AG04449 (cell line): Measurements from ENCODE around the gene ARHGAP26.

ENCODE experiments used
- CTCF ChIA-PET: fragments of 350-600 bp; formaldehyde crosslinking; extraction: SDS; loops from one replicate; lab custom pipeline; 2021; ENCODE audit warnings: antibody characterized with exemption; lab: Yijun Ruan, JAX
- POLR2A ChIA-PET: fragments of 400-600, 350-600 bp; formaldehyde crosslinking; extraction: SDS; loops from one replicate; lab custom pipeline; 2020; ENCODE audit warnings: antibody characterized with exemption, inconsistent platforms; lab: Yijun Ruan, JAX
- DNase-seq: peaks from one replicate; pipeline ENCODE4 v3.0.0-alpha.2; 2010; ENCODE audit warnings: low read depth, low spot score
- H3K4me3 ChIP-seq: 2 replicates; pipeline ENCODE4 v1.5.1; 2011; ENCODE audit warnings: low read depth, mild to moderate bottlenecking, control low read depth, low read length
- CTCF ChIP-seq: IDR thresholded peaks from one replicate; pipeline ENCODE4 v1.5.1; 2011; ENCODE audit warnings: mild to moderate bottlenecking, moderate library complexity, low read length, control low read depth, inconsistent platforms; ENCODE audit not compliant: insufficient read depth; ENCODE audit errors: missing control alignments

ARHGAP26 gene

GRCh38 chr5:142737179-142737578, 33.0 kb upstream of the ARHGAP26 start:
- H3K4me3 ChIP-seq = no peak overlapping the region
- ChIA-PET CTCF (interaction anchor here (1.1 to 8.0 kb wide), 4 partner anchors 10 to 130 kb away, joined by 3 to 87 read pairs (median 6); no protein-coding TSS in a partner anchor), POLR2A (no interaction called here)
- DNase-seq = no peak
- no peak for TF ChIP-seq CTCF

GRCh38 chr5:142740474-142741242, 29.5 kb upstream of the ARHGAP26 start:
- no peak overlapping the region for H3K4me3 ChIP-seq
- POLR2A ChIA-PET = no interaction called here
- no peak for DNase-seq
- no peak for TF ChIP-seq CTCF
- CTCF ChIA-PET = interaction anchor here (0.6 to 8.0 kb wide), 7 partner anchors 25 to 148 kb away, joined by 3 to 87 read pairs (median 4); partner anchors contain the start of gene ARHGAP26

GRCh38 chr5:142743592-142744441, 26.4 kb upstream of the ARHGAP26 start:
- ChIA-PET POLR2A (no interaction called here), CTCF (interaction anchor here (1.2 to 8.0 kb wide), 4 partner anchors 16 to 137 kb away, joined by 5 to 87 read pairs (median 44); no protein-coding TSS in a partner anchor)

GRCh38 chr5:142745268-142745667, 24.9 kb upstream of the ARHGAP26 start:
- ChIA-PET POLR2A (no interaction called here), CTCF (interaction anchor here (1.0 to 7.1 kb wide), 5 partner anchors 9 to 135 kb away, joined by 3 to 80 read pairs (median 4); partner anchors contain the start of gene ARHGAP26)
- no peak for TF ChIP-seq CTCF
- DNase-seq = no peak
- H3K4me3 ChIP-seq = no peak overlapping the region

More at GRCh38 chr5:142743592-142744441, 26.4 kb upstream of the ARHGAP26 start:
- no peak overlapping the region for H3K4me3 ChIP-seq
- no peak for DNase-seq
- TF ChIP-seq CTCF = no peak

GRCh38 chr5:142746532-142747433, 23.4 kb upstream of the ARHGAP26 start:
- POLR2A ChIA-PET = no interaction called here
- CTCF ChIA-PET = interaction anchor here (0.7 to 7.1 kb wide), 7 partner anchors 8 to 142 kb away, joined by 4 to 80 read pairs (median 4); partner anchors contain the start of gene ARHGAP26
- DNase-seq = no peak
- H3K4me3 ChIP-seq = no peak overlapping the region
- TF ChIP-seq CTCF = no peak
